Fibroblast of skin of right biceps (primary cell): Measurements from ENCODE around the gene FIG4.
"Not testable (repeated sequence)": the region's sequence is repeated elsewhere in the genome, so short reads cannot be mapped to it uniquely, and the experiment has no call there.

Source experiments
- DNase-seq: peaks from one replicate; pipeline ENCODE4 v3.0.0-alpha.2; 2013

The FIG4 gene

DNA sequence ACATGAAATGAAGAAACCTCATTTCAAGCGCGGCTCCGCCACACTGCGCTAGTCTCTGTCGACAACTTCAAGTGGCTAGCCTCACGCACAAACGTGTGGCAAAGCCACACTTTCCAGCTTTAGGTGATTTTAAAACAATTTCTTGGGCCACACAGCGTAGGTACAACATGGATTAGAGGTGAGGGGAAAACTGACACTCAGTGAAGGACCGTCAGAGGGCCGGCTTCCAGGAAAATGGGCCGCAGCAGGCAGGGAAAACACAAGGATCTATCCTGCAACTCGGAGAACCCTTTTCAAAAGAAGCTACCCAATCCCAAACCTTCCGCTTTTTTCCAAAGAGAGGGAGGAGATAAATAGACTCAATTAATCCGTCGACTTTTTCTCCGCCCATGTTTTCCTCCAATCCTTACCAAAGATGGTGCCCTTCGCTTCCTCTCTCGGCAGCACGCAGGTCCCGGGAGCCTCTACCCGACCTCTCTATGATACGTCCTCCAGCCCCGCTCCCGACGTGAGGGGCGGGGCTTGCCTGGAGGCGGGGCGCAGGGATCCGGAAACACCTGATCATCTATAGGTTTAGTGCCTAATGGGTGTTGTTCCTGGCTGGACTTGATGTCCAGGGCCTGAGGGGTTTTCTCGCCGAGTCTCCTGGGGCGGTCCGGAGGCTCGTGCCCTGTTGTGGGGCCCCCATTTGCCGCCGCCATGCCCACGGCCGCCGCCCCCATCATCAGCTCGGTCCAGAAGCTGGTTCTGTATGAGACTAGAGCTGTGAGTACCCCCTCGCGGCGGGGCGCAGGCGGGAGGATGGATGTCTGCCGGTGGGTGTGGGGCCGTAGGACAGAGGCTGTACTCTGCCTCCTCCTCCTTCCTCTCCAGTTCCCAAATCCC is at the start of gene FIG4, which contains the start of gene AK9:
Gene FIG4, plus strand, starts transcription at position 560 of the 885 bp plus-strand sequence. Its CDS starts 140 bp downstream, at position 700.
Gene AK9, minus strand, starts transcription at position 466 of the 885 bp plus-strand sequence. CDS start 15,457 bp downstream, outside the sequence.
- DNase-seq: peak; percentile 90

DNA sequence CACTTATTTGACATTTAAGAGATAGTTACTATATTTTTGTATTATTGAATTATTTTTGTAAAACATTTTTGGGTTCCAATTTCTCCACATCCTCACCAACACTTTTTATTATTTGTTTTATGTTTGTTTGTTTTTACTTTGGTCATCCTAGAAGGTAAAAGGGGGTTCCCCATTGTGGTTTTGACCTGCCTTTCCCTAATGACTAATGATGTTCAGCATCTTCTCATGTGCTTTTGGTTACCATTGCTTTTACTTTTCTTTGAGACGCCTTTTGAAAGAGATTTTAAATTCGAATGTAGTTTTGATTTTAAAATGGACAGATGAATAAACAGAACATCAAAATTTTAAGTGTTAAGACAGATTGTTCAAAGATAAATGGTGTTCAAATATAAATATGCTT is 47.0 kb upstream of the FIG4 start:
- no peak for DNase-seq

DNA sequence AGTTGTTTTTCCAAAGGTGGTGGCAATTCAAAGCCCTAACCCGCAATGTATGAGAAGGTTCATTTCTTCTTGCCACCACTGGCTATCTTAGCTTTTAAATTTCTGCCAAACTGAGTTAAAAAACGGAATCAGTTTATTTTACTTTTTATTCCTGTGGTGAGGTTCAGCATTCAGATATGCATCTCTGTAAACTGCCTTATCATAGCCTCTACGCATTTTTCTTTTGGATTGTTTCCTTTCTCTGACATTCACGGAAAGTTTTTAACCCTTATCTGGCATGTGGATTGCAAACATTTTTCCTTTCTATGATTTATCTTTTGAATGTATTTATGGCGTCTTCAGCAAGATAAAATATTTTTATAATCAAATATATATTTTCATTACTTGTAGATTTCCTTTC is 37.8 kb upstream of the FIG4 start:
- DNase-seq: no peak

DNA sequence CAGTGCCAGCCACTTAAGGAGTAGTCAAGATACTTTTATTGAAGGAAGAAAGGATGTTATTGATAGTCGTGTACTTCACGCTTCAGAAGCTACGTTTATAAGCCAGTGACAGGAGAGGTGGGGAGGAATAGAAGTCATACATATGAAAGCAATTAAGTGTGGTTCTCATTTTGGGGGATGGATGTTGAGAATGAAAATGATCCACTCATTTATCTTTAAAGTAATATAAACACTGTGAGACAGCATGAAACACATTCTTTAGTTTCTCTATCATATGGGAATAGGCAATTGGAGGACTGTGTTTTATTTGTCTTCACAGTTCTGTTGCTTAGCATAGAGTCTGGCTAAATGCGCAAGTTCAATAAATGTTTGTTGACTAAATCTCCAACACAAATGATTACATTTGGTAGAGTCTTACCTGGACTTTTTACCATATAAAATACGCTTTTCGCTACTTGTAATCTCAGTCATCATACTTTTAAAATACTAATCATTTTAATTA is 35.3 kb upstream of the FIG4 start:
- peak; percentile 58 for DNase-seq

DNA sequence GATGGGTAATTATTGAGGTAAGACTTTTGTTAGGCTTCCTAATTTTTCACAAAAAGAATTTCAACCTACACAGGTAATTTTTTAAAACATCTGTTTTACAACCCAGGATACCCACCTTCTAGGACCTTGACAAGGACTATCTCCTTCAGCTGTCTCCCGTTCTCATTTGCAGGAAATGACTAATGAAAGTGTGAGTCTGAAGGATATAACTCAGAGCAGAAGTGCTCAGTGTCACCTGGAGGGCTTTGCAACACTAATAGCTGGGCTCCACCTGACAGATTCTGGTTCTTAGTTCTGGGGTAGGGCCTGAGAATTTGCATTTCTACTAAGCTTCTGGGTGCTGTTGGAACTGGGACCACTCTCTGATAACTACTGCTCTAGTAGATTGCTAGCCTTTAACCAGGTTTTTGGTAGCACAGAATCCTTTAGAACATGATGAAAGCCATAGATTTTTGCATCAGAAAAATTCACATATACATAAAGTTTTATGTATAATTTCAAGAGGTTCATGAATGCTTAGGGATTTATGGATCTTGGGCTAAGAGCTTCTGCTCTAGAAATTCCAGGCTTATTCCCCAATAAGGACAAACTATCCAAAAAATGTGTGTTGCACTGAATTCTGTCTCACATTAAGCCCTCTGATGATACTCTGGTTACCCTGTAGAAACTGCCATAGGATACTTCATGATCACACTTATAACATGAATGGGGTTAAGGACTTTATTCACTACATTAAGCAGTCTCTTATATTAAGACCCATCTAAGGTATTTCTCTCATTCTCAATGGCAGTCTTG is 30.4 kb upstream of the FIG4 start:
- peak; percentile 31 for DNase-seq

DNA sequence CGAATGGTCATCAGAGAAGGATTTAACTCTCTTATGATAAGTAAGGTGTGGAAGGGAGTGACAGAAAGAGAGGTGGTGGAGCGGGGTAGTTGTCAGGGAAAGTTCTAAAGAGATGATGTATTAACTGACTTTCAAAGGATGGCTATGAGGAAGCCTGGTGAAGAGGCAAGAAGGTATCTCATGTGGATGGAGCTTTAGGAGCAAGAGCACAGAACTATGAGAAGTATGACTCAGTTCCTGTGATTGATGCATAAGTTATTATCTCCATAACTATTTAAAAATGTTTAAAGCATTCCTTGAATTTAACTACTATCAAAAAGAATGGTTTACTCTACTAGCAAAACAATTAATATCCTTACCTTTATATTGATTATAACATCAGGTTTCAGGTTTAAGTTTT is 28.9 kb upstream of the FIG4 start:
- peak; percentile 47 for DNase-seq

DNA sequence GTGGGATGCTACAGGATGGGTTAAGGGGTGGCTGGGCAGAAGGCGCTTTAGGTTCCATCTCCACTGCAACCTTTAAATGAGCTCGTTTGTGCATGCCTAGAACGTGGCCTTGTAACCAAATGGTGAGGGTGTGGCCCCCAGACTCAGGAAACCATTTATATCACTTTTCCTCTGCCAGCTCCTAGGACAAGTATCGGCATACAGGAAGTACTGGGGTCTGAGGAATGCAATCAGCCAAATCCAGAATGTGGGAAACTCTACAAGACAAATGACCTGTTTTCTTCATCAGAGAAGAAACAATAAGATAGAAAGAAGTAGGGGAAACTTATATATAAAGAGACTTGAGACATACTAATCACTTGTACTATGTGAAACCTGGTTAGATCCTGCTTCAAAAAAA is 21.3 kb upstream of the FIG4 start:
- no peak for DNase-seq

DNA sequence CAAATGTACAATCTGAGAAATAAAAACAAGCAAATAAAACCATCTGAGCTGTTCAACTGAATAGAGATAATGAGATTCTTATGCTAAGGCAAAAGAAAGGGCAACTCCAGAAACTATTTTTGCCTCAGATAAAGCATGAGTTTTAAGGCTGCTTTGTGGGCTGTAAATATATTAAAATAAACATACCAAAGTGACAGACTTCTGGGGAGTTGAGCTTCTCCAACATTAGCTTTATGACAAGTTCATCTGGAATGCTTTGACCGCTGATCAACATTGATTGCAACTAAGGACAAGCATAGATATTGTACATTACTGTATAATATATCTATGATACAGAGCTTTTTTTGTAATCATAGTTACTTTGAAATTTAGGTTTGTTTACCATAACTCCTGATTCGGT is 19.4 kb upstream of the FIG4 start:
- DNase-seq: peak; percentile 80

DNA sequence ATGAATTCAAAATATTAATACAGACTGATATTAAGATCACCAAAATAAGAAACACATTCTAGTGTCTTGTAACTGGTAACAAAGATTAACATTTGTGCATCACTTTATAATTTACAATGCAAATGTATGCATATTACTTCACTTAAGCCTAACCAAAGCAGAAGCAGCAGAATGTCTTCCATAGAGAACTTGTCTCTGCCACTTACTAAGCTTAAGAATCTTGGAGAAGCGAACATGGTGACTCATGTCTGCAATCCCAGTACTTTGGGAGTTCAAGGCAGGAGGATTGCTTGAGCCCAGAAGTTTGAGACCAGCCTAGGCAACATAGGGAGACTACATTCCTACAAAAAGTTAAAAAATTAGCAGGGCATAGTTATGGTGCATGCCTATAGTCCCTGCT is 18.9 kb upstream of the FIG4 start:
- peak; percentile 55 for DNase-seq

DNA sequence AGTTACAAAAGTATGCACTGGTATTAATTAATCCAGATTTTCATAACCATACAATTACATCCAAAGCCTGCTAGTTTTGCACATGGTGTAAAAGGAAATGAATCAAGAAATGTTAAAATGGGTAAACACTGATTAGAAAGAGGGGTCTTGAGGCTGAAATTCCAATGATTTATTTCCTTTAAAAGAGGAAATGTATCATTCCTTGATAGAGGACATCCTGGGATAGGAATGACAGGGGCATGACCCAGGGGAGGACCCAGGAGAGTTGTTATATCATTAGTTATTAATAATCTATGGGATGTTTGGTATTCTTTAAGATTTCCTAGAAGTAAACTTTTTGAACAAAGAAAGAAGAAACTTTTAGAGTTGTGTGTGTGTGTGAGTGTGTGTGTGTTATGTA is 18.3 kb upstream of the FIG4 start:
- no peak for DNase-seq

DNA sequence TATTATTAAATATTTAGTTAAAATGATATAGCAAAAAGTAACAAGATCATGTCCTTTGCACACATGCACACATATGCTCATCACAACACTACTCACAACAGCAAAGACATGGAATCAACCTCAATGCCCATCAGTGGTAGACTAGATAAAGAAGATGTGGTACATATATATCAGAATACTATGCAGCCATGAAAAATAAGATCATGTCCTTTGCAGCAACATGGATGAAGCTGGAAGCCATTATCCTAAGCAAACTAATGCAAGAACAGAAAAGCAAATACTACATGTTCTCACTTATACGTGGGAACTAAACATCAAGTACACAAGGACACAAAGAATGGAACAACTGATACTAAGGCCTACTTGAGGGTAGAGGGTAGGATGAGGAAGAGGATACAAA is 14.4 kb upstream of the FIG4 start:
- DNase-seq: no peak

DNA sequence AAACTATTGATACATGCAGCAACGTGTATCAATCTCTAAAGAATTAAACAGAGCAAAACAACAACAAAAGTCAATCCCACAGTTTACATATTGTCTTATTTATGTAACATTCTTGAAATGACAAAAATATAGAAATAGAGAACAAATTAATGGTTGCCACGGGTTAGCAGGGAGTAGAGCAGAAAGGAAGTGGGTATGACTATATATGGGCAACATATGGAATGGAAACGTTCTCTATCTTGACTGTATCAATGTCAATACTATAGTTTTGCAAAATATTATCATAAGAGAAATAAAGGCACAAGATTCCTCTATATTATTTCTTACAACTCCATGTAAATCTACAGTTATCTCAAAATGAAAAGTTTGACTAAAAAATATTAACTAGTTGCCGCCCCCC is 12.9 kb upstream of the FIG4 start:
- no peak for DNase-seq

DNA sequence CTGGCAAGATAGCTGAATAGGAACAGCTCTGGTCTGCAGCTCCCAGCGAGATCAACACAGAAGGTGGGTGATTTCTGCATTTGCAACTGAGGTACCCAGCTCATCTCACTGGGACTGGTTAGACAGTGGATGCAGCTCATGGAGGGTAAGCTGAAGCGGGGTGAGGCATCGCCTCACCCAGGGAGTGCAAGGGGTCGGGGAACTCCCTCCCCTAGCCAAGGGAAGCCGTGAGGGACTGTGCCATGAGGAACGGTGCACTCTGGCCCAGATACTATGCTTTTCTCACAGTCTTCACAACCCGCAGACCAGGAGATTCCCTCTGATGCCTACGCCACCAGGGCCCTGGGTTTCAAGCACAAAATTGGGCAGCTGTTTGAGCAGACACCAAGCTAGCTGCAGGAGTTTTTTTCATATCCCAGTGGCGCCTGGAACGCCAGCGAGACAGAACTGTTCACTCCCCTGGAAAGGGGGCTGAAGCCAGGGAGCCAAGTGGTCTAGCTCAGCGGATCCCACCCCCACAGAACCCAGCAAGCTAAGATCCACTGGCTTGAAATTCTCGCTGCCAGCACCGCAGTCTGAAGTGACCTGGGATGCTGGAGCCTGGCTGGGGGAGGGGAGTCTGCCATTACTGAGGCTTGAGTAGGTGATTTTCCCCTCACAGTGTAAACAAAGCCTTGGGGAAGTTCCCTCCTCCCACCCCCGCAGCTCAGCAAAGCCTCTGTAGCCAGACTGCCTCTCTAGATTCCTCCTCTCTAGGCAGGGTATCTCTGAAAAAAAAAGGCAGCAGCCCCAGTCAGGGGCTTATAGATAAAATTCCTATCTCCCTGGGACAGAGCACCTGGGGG is 12.2 kb upstream of the FIG4 start:
- not testable (repeated sequence) for DNase-seq

DNA sequence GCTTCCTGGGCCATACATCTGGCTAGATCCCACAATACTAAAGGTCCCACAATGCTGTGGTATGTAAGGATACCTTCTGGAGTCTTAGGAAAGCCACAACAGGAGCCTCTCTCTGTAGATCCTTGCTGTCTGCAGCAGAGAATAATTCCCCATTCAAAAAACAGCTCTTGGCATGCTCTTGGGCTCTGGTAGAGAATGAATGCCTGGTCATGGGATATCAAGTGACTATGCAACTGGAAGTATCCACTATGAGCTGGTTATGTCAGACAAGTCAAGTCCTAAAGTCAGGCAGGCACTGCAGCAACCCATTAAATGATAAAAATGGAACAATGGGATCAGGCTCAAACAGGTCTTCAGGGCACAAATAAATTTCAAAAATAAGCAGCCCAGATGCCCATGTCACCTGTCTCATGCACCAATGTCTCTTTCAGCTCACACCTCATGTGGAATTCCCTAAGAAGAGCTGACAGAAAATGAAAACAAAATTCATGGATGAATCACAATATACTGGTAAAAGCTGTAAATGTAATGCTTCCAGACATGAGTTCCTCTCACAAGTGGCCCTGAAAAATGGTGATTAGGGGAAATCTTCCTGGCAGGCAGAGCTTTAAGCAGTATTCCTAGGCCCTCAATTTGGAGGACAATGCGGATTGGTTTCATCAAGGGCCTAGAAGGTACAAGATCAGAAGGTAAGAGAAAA is 4.4 kb upstream of the FIG4 start:
- DNase-seq: no peak

DNA sequence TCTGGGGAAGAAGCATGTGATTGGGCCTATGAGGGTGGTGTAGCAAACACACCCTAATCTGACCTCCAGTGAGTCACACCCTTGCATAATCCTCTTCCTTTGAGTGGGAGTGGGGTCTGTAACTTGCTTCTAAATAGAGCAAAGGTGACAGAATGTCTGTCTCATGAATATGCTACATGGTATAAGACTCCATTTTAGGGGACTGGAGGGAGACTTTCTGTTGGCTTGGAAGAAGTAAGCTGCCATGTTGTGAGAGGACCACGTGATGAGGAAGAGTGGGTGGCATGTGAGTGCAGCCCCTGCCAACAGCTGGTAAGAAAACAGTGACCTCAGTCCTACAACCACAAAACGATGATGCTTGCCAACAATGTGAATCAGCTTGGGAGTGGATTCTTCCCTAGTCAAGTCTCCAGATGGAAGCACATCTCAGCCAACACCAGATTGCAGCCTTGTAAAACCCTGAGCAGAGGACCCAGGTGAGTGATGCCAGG is 3.8 kb upstream of the FIG4 start:
- DNase-seq: peak; percentile 82

DNA sequence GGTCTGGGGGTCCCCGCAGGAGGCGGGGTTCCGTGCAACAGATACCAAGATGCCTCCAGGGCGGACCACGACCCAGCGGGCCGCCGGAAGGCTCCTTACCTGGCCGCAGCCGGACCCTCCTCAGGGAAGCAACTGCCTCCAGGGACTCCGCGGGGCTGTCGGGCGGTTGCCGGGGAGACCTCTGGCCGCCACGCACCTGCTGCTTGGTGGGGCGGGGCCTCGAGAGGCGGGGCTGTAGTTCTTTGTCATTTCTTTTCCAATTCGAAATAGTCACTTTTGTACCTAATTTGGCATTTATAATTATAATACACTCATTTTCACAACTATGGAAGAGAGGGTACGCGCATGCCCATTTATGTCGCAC is 741 bp upstream of the FIG4 start:
- no peak for DNase-seq

DNA sequence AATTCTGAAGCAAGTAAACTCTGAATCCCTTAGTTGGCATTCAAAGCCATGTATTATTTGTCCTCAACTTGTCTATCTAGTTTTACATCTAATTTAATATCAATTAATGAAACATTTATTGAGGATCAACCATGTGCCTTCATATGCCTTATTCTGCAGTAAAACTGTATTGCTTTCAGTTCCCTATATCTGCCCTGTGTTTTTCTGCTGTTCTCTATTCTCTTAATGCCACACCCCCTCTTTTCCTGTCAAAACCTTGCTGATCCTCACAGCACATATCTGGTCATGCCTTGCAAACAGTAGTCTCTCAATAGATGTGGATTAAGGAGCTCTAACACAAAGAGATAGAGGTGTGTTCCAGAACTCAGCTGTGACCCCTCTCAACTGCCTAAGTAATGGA is 2.0 kb downstream of the FIG4 start:
- DNase-seq: no peak

DNA sequence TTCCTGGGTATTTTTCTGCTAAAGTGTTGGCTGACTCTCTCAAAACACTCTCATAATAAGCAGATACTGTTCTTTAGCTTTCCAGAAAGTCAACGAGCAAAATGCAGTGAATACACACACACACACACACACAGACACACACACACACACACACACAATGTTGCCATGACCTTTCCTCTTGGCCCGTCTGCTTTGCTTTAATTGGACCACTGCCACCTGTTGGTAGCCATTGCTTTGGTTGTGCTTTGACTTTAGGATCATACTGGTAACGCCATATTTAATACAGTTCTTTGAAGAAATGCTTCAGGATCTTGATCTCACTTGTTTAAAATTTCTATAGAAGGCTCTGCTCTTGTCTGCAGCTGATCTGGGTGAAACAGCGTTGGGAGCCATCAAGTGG is 4.4 kb downstream of the FIG4 start:
- DNase-seq: no peak

DNA sequence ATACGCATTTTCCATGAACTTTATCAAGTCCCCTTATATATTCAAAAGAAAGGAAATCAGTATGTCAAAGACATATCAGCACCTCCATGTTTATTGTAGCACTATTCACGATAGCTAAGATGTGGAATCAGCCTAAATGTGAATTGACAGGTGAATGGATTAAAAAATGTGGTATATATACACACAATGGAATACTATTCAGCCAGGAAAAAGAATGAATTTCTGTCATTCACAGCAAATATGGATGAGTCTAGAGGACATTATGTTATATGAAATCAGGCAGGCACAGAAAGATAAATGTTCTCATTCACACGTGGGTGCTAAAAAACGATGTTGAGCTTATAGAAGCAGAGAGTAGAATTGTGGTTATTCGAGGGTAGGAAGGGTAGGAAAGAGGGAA is 5.3 kb downstream of the FIG4 start:
- no peak for DNase-seq

DNA sequence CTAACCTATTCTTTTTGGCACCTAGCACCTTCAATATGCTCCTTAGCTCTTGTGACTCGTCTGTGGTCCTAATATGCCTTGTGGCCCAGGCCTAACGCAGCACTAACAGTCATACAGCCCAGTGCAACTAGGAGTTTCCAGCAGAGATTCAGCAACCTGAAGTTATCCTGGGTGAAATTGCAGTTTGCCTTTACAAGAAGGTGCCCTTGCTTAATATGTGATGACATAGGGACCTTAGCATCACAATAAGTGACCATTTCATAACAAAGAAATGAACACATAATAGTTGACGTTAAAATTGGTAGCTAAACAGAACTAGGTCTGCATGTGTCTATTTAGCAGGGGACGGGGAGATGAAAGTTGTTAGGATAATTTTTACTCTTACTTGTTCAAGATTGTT is 10.1 kb downstream of the FIG4 start:
- DNase-seq: no peak

DNA sequence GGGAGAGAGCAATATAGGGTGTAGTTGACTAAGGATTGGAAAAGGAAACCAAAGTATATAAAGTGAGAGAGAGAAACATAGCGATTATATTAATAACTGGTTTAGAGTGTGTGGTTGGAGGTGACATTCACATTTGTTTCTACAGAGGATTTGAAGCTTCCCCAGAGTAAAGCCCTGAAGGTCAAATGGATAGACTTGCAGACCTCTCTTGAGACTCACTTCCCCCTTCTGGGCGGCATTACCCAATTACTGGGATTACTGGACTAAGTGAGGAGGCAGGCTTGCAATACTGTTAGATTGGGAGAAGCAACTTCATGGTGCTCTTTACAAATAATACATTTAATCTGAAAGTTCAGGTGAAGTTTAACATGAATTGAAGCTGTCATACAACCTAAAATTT is 10.7 kb downstream of the FIG4 start:
- no peak for DNase-seq

DNA sequence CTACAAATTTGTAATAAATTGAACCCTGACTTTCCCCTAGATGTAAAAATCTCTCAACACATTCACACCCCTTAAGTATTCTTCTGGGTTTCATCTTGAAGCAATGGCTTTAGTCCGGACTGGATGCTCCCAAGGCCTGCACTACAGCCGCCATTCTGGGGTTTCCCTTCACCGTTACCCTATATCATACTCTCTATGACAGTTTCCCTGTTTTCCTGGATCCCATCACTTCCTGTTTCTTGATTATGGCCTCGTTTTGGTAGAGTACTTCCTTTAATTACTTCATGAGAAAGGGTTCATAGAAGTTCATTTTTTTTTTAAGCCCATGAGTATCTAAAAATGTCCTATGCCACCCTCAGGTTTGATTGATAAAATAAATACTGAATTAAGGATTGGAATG is 11.7 kb downstream of the FIG4 start:
- DNase-seq: no peak
